Mucosa of gallbladder (tissue), 1 donor: ENCODE data around the gene CELF3. TPM values are rescaled to one million over a fixed set of nuclear protein-coding genes. Genes with fewer than 3 reads are reported as not detected.

Experiments used
- DNase-seq: peaks from one replicate; pipeline ENCODE4 v3.0.0-alpha.2; 2020; ENCODE audit warnings: low spot score
- total RNA-seq: library from RNA; stranded (reverse); gene quantifications from one replicate; pipeline ENCODE4 v1.2.1, GENCODE V29; 2021
- donor health status: DM: no; HTN: no; CAD: no.

Gene CELF3
- total RNA-seq, 1 donor from 2014 or later = 0.40 TPM

DNA sequence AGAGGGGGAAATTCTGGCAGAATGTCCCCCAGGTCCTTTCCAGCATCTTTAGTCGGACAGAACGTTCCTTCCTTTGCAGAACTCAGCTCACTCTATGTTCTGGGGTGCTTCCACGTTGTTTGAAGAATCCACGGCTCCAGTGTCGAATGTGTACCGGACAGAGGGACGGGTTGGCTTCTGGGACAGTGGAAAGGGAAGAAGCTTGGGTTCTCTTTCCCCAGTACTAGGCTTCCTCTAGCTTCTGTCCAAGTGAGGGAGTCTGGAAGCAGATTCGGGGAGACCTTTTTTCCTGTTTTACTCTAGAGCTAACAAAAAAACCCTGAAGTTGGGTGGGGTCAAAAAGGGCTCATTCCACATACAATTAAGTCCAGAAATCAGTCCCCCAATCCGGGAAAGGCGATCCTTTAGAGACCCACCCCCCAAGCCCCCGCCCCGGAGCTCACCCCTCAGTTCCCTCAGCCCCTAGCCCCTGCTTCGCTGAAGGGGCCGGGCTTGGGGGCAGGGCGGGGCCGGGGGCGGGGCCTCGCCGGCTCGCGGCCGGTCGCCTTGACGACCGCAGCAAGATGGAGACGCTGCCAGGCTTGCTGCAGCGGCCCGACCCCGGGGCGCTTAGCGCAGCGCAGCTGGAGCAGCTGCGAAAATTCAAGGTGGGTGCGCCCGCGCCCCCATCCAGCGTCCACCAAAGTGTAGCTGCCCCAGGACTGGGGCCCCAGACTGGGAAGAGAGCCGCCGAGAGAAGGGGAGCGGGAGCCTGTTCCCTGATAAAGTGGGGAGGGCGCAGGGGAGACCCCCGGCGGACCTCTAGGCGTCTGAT lies 4.6 kb upstream of the CELF3 start, which contains the start of gene RIIAD1:
RIIAD1 (plus strand) TSS at position 549 of the 814 bp plus-strand sequence; CDS start at position 564, 15 bp downstream.
- no peak for DNase-seq

DNA sequence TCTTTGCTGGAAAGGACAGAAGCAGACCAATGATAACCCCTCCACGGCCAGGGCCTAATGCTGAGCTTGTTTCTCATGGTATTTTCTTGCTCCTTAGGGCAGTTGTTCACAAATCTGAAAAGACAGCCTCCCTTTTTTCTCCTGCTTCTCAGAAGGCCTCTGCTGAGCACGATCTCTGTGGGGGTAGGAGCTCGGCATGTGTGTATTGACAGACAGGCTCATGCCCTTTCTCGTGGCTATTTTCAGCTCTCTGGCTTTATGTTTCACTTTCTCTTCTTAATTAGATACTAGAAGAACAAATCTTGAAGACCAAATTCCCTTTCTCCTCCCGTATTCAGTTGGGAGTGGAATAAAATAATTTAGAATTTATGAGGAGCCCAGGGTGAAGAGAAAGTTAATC lies 4.0 kb upstream of the CELF3 start:
- no peak for DNase-seq

DNA sequence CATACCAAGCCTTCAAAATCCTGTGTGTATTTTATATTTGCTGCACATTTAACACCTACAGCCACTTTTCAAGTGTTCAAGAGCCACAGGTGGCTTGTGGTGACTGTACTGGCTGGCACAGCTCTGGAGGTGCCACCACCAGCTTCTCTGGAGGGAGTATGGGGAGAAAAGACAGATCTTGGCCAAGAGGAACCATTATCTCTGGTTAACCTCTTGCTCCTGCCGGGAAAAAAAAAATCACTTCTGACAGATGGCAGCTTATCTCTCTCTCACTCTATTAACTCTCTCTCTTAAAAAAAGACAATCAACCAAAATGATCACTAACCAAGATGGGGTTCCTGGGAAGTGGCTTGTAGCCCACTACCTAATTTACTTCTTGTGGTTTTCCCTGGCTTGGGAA lies 3.5 kb upstream of the CELF3 start:
- no peak for DNase-seq

- DNase-seq = no peak
Measured at GRCh38 chr1:151718666-151719065, 2.1 kb upstream of the CELF3 start.

DNA sequence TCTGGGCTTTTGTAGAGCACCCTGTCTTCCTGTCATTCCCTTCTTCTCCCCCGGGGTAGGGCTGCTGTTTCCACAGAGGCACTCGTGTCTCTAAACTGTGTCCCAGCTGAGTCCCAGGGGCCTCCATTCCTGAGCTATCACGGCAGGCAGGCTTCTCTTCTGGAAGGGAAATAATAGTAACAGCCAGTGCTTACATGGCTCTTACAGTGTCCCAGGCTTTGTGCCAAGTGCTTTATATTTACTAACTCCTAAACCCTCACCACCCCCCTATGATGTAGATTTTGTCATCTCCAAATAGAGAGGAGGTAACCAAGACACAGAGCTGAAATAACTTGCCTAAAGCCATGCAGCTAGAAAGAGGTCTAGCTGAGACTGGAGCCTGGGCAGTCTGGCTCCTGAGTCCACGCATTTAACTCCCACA lies 1.4 kb upstream of the CELF3 start:
- no peak for DNase-seq

GRCh38 chr1:151716405-151716762 lies 219 bp downstream of the CELF3 start:
- DNase-seq = no peak

GRCh38 chr1:151715726-151716404 lies 738 bp downstream of the CELF3 start:
- no peak for DNase-seq

DNA sequence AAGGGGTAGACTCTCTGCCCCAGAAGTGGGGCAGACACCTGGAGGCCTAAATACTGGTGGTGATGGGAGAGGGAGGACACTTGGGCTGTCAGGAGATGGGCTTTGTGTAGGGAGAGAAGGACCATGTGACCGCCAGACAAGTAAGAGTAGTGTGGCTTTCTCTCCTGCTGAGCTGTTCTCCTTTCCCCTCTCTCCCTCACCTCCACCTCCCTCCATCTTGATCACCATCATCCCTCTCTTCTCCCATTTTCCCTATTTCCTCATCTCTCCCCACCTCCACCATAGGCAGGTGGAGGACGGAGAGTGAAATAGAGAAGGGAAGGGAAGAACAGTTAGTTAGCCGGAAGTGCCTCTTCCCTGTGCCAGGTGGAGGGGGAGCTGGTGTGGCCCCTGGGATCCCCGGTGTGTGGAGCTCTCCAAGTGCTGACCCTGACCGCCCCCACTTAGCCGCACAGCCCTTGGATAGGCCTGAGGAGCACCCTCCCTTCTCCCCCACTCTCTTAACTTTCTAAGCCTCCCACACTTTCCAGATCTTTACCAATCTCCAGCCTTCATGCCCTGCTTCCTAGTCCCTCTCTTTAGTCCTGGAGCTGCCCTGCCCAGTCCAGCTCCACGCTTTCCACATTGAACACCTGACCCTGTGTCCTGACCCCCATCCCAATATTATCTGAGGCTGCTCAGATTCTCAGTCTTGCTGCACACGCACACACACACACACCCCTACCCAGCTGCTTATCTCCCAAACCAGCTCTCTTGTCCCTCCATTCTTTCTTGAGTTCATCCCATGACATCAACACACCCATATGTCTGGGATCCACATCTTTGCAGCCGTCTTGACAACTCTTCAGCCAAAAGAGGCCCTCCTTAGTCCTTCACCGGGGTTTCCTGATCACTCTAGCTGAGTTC lies 1.5 kb downstream of the CELF3 start:
- no peak for DNase-seq

DNA sequence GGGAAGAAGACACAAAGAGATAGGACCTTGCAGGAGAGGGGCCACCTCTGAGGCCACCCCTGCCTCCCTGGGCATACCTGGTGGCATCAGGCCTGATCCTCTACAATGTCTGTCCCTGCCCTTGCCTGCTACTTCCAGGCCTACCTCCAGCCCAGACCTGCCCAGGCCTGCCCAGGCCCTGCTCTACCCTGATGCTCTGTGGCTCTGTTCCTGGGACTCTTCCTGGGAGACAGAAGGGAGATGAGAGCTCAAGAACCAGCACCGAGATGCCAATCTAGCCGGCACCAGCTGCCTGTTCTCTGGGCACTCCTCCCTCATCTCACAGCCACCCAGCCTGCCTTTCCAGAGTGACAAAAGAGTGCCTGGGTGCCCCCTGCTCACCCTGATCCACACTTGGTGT lies 2.7 kb downstream of the CELF3 start:
- DNase-seq = no peak

- peak; percentile 62 for DNase-seq
Measured at GRCh38 chr1:151713044-151713443, 3.6 kb downstream of the CELF3 start.

DNA sequence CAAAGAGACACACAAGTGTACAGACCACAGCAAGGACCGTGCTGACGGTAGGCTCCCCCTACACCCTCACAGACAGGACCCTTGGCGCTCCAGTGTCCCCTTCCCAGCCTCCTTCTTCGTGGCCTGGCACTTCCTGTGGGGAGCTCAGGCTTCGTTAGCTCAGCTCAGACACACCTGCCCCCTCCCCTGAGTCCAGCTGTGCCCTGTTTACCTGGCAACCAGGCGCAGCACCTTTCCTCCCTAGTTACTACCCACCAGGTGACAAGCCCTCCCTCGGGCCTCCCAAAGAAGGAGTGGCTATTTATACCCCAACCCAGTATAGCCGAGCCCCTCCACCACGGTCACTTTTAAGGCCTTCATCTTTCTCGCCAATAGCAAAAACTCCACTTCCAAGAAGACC lies 4.7 kb downstream of the CELF3 start:
- no peak for DNase-seq

- no peak for DNase-seq
Measured at GRCh38 chr1:151711044-151711800, 5.4 kb downstream of the CELF3 start.

DNA sequence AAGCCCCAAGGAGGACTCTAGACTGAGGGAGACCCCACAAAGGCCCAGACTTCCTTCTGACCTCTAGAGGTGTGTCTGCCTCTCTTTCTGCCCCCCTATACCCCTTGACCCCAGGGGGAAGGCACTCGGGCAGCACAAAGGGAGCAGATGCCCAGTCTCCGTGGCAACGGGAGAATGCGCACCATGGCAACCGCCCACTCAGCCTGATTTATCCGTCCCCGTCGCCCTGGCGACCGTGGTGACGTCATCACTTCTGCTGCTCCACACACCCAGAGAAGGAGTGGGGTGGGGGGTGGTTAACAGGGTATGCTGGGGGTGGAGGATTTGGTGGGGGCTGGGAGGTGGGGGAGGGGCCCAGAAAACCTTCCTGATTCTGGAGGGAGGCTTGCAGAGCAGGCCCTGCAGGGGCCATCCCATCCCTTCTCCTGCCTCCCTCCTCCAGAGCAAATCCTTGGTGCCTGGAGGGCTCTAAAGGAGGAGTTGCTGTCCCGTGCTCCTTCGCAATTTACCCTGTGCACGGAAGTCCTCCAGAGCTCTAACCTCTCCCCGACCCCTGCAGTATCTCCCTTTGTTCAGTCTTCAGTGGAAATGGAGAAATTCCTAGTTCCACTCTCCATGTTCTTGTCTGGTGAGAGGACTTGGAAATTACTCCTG lies 6.3 kb downstream of the CELF3 start:
- DNase-seq = no peak

GRCh38 chr1:151708891-151709290 lies 7.7 kb downstream of the CELF3 start:
- DNase-seq = no peak

GRCh38 chr1:151707541-151708065 lies 9.0 kb downstream of the CELF3 start:
- no peak for DNase-seq

- DNase-seq = no peak
Measured at GRCh38 chr1:151706464-151707415, 9.9 kb downstream of the CELF3 start.

GRCh38 chr1:151705753-151706463 lies 10.7 kb downstream of the CELF3 start:
- no peak for DNase-seq

DNA sequence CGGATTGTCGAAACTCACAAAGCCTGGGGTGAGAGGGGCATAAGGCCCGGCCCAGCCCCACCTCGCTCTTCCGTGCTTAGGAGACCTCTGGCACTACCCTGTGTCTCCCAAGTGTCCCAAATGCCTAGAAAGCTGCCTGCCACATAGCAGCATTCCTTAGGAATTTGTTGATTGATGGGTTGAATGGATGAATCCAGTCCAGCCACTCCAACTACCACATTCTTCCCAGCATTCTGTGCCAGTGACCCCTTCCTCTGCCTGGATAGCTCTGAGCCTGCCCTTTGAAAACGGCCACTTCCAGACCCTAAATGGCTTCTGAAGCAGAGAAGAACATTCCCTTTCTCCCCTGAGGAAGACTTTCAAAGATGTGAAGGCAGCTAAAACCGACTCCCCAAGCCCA lies 11.5 kb downstream of the CELF3 start:
- no peak for DNase-seq

DNA sequence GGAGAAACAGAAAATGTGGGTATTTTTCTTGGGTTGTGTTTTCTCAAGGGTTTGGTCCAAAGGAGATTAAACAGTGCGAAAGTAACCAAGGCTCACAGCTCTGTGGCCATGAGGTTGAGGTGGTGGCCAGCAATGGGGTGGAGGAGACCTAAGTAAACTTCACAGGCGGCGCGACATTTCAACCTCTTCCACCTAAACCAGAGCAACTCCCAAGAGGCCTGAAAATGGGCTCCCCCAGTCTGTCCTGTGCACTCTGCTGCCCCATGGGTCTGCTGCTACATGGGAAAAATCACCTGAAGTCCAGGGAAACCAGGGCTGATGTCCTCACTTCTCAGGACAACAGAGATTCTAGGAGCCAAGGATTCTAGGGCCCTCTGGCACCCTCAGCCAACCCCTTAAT lies 12.4 kb downstream of the CELF3 start:
- DNase-seq = no peak
